ENCODE data around the gene SMG6.

The SMG6 gene

DNA sequence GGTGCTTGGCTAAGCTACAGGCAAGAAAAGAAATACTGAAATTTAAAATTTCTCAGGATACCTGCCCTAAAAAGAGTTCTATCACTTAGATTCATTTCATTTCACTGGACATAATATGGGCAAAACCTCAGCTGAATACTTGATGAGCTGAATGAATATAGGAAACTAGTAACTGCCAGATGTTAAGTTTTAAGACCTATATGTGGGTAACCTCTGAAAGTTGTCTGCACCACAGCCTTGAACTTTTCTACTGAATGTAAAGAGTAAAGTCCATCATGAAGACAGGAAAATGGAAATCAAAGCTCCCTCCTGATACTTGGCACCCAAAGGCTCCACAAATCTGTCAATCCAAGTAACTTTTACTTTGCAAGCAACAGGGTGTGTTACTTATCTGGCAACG, 197.9 kb downstream of the SMG6 start:
- DNase-seq (ENCODE audit: low read depth): no peak

- DNase-seq (ENCODE audit: low read depth): no peak
Measured at GRCh38 chr17:2102931-2103809, 200.4 kb downstream of the SMG6 start.

- peak; percentile 8 for DNase-seq (ENCODE audit: low read depth)
Measured at GRCh38 chr17:2101448-2102257, 201.9 kb downstream of the SMG6 start.

- DNase-seq (ENCODE audit: low read depth): no peak
Measured at GRCh38 chr17:2095536-2095910, 208.1 kb downstream of the SMG6 start.

DNA sequence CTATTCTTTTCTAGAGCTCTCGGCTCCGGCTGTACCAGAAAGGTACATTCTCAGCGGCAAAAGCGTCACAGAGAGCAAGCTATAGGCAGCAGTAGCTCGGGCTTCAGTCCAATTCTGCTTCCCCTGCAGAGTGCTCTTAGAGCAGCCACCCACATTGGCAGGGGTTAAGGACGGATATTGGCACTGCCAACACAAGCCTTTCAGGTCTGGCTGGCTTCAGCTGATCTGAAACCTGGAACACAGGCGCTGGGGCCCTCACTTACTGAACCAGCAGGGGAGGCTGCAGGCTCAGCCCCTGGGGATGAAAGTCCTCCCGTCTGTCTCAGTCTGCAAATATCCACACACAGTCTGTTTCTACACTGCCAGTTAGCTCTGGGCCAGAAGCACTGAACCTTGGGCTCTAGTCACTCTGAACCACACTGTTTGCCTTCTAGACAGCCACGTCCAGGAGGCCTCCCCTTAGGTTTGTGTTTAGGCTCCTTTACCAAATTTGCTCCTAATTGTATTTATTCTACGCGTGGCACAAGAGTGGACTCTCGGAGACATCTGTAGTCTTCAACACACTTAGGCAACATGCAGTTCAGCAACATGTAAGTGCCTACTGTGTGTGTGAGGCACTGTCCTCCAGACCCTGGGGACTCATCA, 208.6 kb downstream of the SMG6 start:
- DNase-seq (ENCODE audit: low read depth): no peak

GRCh38 chr17:2093349-2093748, 210.2 kb downstream of the SMG6 start:
- no peak for DNase-seq (ENCODE audit: low read depth)

DNA sequence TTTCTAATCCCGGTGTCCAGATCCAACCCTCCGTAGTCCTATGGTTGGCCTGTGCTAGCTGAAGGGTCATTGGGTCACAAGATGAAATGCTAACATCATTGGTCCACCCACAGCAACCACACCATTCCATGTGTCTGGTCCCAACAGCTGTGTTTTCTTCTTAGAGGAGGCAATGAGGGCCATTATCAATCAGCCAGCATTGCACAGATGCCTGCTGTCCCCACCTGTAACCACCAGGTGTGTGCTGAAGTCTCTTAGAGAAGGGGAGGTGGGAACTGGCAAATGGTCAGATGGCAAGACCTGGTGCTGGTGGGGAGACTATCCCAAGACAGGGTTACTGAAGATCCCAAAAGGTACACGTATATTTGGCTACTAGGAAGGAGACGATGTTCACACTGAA, 211.3 kb downstream of the SMG6 start:
- DNase-seq (ENCODE audit: low read depth): no peak

GRCh38 chr17:2090804-2091534, 212.6 kb downstream of the SMG6 start:
- no peak for DNase-seq (ENCODE audit: low read depth)

- DNase-seq (ENCODE audit: low read depth): no peak
Measured at GRCh38 chr17:2090210-2090641, 213.4 kb downstream of the SMG6 start.

DNA sequence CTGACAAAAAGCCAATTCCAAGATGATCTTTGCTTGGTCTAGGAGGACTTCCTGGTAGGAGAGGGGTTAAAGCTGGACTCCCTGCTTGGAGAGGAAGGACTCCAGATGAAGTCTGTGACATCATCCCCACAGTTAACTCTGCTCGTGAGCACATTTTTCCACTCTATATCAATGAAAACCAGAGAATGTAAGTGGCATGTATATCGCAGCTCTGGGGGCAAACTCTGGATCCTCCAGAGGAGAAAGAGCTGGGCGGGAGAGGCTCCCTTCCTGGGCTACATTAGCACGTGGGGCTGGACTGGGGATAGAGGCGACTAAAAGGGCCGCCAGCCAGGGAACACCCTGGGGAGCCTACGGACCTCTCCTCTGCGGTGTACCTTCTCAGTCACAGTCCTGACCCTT, 214.6 kb downstream of the SMG6 start:
- DNase-seq (ENCODE audit: low read depth): no peak

GRCh38 chr17:2087597-2088211, 215.9 kb downstream of the SMG6 start:
- DNase-seq (ENCODE audit: low read depth): no peak

GRCh38 chr17:2086306-2086705, 217.3 kb downstream of the SMG6 start:
- no peak for DNase-seq (ENCODE audit: low read depth)

DNA sequence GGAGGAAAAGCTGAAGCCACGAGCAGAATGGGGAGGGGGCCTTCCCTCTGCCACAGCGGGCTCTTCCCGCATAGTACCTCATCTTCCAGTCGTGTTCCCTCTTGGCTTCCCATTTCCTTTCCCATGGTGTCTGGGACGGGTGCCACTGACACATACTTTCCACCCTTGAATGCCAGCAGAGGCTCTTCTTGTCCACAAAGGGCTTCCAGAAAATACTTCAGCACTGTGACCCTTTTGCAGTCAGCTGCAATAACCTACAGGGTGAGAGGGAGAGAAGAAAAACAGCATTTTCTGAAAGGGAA, 218.0 kb downstream of the SMG6 start:
- no peak for DNase-seq (ENCODE audit: low read depth)

DNA sequence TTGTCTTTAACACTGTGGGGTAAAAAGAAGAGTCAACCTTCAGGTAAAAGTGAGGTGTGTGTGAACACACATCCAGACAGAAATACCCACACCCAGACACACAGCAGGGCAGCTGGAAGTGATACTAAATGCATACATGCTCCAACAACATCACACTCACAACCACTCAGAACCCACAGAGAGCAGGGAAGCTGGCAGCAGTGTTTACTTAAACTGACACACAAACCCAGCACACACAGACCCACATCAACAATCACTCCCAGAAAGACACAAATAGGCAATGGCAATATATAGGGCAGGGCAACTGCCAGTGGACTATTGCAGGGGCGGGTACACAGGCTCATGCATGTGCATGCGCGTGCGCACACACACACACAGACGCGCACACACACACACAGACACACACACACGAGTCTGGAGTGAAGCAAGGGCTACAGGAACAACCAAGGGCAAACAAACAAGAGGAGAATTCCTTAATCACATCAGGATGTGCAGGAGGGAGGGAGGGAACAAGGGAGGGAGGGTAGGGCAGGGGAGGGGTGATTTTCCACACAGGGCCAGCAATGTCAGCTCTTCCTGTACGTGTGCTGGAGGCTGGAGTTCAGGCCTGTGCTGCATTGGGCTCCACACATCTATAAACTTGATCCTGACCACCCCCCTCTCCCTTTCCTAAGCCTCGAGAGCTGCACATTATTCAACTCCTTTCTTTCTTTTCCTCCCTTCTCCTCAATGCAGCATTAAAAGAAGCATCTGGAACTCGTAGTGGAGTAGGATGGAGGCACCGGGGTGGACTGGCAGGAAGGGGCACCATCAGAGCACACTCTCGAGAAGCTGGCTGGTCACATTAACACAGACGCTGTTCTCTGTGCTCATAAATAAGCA, 218.6 kb downstream of the SMG6 start:
- no peak for DNase-seq (ENCODE audit: low read depth)

DNA sequence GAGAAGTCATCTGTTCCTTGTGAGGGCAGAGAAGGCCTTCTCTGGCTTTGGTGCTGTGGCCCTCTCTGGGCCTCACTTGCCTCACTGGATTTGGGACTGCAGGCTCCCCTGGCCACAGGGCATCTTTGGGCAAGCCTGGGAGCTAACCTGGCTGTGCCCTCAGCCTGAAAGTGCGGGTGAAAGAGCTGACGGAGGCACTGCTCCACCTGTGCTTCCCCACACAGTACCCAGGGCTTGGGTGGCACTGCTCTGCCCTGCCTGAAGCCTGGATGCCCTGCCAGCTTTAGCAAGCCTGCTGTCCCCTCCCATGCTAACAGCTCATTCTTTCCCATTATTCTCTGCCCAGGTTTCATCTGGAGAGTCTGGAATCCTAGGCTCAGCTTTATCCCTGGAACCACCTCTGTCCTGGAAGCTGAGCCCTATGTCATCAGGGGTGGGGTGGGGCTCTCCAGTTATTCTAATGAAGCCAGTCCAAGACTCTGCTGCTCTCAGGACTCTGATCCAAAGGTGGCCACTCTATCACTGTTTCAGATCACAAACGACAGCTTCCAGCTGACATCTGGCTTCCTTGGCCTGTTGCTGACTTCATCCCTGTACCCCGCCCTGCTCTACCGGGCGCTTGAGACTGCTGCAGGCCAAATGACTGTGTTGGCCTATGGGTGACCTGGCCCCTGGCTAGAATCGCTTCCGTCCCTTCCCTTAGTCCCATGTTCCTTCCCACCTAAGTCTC, 219.4 kb downstream of the SMG6 start:
- no peak for DNase-seq (ENCODE audit: low read depth)

DNA sequence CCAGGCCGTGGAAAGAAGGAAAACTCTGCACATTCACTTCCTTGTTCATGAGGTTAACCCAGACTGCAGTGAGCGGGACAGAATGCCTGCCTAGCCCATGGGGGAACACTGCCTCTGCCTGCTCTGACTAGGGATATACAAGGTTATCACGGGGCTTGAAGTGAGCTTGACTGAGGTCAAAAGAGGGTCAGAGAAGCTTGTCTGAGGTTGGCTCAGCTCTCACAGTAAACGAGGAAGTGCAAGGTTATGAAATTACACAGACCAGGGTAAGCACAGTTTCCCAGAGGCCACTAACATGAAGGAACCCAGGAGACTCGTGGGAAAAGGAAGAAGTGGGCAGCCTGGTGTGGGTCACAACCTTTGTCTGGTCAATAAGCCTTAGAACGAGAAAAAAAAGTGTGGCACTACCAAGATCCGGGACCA, 220.0 kb downstream of the SMG6 start:
- no peak for DNase-seq (ENCODE audit: low read depth)

DNA sequence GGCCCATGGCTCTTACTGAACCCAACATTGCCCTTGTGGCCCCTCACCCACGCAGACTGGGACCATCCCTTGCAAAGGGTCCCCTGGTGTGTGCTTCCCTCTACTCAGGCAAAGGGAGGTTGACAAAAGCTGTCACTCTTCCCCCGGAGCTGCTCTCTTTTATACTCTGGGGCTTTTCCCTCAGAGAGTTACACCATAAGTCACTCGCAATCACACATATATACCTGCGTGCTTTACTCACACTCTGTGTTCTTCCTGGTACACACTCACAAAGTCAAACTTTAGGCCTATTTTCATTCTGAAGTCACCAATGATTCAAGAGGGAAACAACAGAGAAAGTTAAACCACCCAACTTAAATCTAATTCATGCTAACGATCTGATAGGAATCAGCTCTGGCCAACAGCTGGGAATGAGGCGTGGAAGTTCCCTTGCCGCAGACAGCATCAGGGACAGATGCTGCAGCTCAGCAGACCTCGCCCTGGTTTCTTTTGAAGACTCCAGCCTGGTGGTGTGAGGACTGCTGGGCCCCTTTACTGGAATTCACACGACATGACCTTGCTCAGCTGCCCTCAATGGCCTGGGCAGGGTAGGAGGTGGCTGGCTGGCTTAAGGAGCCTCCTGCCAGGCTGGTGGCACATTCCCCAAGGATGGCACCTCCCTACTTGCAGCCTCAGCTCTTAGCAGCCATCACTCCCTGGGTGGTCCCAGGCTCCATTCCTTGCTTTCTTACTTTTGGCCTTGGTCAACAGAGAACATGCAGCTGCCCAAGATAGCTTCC, 221.4 kb downstream of the SMG6 start:
- no peak for DNase-seq (ENCODE audit: low read depth)

DNA sequence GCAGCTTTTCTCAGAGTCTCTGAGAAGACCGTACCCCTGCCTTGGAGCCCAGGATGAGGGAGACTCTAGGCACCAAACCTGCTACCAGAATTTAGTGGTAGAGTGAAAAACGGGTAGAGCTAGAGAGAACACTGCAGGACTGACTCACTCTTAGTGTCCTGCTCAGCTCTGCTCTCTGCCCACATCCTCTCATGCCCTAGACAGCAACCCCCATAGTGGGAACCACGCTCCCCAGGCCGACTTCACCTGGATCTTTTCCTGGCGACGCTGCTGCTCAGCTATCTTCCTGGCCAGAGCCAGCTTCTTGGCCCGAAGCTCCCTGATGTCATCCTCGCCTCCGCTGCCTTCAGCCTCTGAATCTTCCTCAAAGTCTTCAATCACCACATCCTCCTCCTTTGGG, 222.0 kb downstream of the SMG6 start:
- DNase-seq (ENCODE audit: low read depth): no peak

DNA sequence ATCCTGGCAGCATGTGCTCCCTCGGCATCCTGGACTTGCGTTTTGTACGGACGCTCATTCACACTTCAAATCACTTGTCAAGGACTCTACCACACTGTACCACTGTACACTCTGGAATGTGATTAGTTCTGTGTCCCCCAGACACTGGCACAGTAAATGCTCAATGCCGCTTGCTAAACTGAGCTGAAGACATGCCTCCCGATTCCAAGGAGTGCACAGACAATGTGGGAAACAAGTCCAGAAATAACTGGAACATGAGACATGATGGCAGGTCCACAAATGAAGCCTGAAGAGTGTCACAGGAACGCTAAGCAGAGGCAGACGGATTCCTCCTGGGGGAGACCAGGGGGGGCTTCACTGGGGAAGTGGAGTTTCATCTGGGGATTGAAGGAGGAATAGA, 226.5 kb downstream of the SMG6 start:
- no peak for DNase-seq (ENCODE audit: low read depth)
